Gastrocnemius medialis (tissue), 4 donors: ENCODE measurements around the gene DHX8.

ENCODE experiments used
- POLR2A ChIP-seq, 2 donors: fragments of 450-650 bp; IDR thresholded peaks; one replicate each; pipeline ENCODE4 v1.6.1; 2017; ENCODE audit warnings: antibody characterized with exemption in 2 of 2, mild to moderate bottlenecking in 2 of 2, moderate library complexity in 2 of 2
- TF ChIP-seq, protein P1 (sequence below), 5 experiments: fragments of 450-650 bp in 3 of 5; fragments of 200-600 bp in 2 of 5; sonication (generic) in 2 of 5; IDR thresholded peaks in 4 of 5; conservative IDR thresholded peaks in 1 of 5; 1 replicate in 4 of 5; 2 replicates in 1 of 5; pipeline ENCODE4 v1.5.1; 2016 to 2019; ENCODE audit warnings: antibody characterized with exemption in 5 of 5, mild to moderate bottlenecking in 3 of 5, moderate library complexity in 3 of 5

- TF ChIP-seq, protein P1, sequence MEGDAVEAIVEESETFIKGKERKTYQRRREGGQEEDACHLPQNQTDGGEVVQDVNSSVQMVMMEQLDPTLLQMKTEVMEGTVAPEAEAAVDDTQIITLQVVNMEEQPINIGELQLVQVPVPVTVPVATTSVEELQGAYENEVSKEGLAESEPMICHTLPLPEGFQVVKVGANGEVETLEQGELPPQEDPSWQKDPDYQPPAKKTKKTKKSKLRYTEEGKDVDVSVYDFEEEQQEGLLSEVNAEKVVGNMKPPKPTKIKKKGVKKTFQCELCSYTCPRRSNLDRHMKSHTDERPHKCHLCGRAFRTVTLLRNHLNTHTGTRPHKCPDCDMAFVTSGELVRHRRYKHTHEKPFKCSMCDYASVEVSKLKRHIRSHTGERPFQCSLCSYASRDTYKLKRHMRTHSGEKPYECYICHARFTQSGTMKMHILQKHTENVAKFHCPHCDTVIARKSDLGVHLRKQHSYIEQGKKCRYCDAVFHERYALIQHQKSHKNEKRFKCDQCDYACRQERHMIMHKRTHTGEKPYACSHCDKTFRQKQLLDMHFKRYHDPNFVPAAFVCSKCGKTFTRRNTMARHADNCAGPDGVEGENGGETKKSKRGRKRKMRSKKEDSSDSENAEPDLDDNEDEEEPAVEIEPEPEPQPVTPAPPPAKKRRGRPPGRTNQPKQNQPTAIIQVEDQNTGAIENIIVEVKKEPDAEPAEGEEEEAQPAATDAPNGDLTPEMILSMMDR (IDR thresholded peaks at IDR 0.05 in 4 of 5, conservative IDR thresholded peaks at IDR 0.05 in 1 of 5), result no peak
- TF ChIP-seq POLR2A (IDR thresholded peaks at IDR 0.05), result no peak
Measured at GRCh38 chr17:43540821-43541674, 57.3 kb downstream of the DHX8 start.
